ENCODE data around the gene GLIS1.

The GLIS1 gene

DNA sequence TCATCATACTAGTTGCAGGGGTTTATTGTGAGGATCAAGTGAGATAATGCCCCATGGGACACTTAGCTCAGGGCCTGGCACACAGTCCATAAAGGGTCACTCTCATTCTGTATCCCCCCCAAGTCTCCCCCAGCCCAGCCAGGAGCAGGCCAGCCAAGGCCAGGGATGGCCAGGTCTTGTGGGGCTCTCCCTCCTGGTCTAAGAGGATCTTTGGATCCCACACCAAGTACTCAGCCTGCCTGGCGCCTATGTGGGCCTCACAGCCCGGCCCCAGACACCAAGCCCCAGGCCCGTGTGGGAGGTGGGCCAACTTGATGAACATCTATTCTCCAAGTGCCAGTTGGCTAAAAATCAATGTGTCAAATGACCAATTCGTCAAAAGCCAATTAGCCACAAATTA lies 117.8 kb downstream of the GLIS1 start:
- TF ChIP-seq, protein P1, sequence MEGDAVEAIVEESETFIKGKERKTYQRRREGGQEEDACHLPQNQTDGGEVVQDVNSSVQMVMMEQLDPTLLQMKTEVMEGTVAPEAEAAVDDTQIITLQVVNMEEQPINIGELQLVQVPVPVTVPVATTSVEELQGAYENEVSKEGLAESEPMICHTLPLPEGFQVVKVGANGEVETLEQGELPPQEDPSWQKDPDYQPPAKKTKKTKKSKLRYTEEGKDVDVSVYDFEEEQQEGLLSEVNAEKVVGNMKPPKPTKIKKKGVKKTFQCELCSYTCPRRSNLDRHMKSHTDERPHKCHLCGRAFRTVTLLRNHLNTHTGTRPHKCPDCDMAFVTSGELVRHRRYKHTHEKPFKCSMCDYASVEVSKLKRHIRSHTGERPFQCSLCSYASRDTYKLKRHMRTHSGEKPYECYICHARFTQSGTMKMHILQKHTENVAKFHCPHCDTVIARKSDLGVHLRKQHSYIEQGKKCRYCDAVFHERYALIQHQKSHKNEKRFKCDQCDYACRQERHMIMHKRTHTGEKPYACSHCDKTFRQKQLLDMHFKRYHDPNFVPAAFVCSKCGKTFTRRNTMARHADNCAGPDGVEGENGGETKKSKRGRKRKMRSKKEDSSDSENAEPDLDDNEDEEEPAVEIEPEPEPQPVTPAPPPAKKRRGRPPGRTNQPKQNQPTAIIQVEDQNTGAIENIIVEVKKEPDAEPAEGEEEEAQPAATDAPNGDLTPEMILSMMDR (IDR thresholded peaks at IDR 0.05; ENCODE audit: extremely low read depth, insufficient read depth, missing control alignments), result no peak
- DNase-seq (ENCODE audit: low spot score), result no peak
- in situ Hi-C loops (cut with MboI; ENCODE audit: low pct_unique_long_range_greater_than_20kb, low sequenced_read_pairs, unreplicated experiment), result no loop called here

DNA sequence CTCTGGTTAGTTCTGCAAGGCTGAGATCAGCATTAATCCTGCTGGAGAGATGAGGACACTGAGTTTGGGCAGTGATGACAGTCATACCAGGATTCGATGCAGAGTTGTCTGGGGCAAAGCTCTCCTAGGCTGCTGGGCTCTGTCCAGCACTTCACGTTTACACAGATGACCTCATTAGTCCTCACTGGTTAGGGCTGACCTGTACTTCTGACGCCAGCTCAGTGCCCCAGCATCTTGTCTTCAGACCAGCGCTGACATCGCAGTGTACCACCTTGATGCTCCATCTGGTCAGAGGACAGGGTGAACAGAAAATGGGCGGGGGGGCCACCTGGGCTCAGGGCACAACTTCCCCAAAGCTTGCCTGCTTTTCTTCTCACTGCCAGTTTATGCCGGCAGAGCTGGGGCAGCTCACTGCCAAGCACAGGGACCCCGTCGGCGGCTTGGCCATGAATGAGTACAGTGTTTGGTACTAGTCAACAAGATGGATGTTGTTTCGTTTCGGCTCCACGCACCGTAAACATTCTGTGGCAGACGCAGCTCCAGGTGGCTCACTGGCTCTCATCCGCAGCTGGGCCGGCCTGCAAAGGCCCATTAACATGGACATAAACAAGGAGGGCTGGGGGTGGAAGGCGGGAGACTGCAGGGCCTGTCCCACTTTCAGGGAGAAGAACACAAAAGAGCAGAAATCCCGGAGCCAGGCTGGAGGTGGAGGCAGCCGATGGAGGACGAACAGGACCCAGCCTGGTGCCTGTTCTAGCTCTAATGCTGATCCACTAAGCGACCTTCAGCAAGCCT lies 118.7 kb downstream of the GLIS1 start:
- DNase-seq (ENCODE audit: low spot score), result no peak
- in situ Hi-C loops (cut with MboI; ENCODE audit: low pct_unique_long_range_greater_than_20kb, low sequenced_read_pairs, unreplicated experiment), result no loop called here
- TF ChIP-seq, protein P1 (IDR thresholded peaks at IDR 0.05; ENCODE audit: extremely low read depth, insufficient read depth, missing control alignments), result no peak

DNA sequence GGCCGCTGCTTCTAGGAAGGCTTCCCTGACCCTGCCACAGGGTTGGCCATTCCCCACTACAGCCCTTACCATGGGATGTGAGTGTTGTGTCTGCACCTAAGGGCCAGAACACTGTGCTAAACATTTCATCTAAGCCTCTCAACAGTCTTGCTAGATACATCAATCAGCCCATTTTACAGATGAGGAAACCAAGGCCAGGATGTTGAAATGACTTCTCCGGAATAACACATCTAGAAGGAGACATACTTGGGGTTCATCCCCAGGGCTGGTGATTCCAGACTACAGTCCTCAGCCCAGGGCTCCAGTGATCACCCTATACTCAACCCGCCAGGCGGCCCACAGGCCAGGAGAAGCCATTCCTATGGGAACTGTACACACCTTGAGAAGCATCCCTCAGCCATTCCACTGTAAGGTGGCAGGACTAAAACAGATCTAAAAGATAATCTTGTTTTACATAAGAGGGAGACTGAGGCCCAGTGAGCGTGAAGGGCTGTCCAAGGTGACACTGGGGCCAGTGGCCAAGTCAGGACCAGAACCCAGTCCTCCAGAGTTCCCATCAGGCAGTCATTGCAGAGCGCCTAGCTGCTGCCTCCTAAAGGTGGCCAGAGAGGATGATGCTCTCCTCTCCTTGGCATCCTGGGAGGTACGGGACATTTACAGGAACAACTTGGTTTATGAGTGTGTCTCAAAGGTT lies 119.5 kb downstream of the GLIS1 start:
- no peak for DNase-seq (ENCODE audit: low spot score)
- in situ Hi-C loops (cut with MboI; ENCODE audit: low pct_unique_long_range_greater_than_20kb, low sequenced_read_pairs, unreplicated experiment), result no loop called here
- TF ChIP-seq, protein P1 (IDR thresholded peaks at IDR 0.05; ENCODE audit: extremely low read depth, insufficient read depth, missing control alignments), result no peak

DNA sequence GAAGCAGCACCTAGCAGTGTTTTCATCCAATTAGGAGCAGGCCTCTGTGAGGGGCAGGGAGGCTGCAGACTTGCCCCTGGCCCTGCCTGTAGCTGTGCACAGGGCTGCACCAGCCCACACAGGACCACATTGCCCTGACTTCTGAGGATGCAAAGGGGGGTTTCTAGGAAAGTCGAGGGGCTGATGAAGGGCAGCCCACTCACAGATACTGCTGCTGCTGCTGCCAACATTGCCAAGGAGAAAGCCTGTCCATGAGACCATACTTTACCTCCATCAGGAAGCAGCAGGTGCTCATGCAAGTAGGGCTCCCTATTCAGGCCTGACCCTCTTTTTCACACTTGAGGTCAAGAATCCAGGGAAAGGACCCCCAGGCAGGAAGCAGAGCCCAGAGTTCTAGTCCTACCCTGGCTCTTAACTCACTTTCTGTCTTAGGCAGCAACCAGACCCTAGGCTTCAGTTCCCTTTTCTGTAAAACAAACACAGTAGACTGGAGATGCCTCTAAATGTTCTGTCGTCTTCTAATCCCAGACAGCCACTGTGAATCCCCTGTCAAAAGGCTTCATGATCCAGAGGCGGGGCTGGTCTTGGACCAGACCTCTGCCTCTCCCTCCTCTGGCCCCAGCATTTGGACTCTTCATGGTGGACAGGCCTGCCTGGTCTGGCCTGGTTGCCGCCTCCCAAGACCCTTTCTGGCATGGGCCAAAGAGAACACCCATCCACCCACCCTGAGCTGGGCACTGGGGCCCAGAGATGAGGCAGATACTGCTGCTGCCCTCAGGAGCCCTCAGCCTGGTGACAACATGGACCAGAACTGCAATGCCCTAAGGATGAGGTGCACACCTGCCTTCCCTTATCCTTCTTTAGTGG lies 120.2 kb downstream of the GLIS1 start:
- TF ChIP-seq, protein P1 (IDR thresholded peaks at IDR 0.05; ENCODE audit: extremely low read depth, insufficient read depth, missing control alignments), result no peak
- DNase-seq (ENCODE audit: low spot score), result no peak
- in situ Hi-C loops (cut with MboI; ENCODE audit: low pct_unique_long_range_greater_than_20kb, low sequenced_read_pairs, unreplicated experiment), result no loop called here

DNA sequence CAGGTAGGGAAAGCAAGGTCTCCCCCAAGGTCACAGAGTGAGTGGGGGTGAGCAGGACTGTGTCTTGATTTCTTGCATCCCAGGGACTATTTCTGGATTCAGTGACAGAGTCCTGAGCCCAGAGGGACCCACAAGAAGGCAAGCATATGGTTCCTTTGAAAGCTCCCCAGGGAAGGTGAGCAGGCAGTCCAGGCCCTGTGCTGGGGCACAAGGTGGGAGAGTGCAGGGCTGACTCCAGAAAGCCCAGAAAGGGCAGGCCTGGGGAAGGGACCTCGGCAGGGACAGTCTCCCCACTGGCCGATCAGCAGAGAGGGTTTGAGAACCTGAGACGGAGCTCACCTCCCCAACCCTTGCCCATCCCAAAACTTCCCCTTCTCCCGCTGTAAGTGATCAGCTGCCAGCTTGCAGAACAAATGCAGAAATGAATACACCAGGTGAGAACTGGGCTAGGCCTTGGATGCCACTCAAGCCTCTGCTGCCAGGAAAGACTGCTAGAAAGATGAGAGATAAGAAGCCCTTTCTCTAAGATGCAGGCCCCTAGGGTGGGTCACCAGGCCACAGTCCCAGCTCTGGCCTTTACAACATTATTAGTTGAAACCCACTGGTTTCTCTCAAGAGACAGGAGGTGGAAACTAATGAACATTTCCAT lies 121.0 kb downstream of the GLIS1 start:
- DNase-seq (ENCODE audit: low spot score), result no peak
- TF ChIP-seq, protein P1 (IDR thresholded peaks at IDR 0.05; ENCODE audit: extremely low read depth, insufficient read depth, missing control alignments), result no peak
- in situ Hi-C loops (cut with MboI; ENCODE audit: low pct_unique_long_range_greater_than_20kb, low sequenced_read_pairs, unreplicated experiment), result no loop called here

DNA sequence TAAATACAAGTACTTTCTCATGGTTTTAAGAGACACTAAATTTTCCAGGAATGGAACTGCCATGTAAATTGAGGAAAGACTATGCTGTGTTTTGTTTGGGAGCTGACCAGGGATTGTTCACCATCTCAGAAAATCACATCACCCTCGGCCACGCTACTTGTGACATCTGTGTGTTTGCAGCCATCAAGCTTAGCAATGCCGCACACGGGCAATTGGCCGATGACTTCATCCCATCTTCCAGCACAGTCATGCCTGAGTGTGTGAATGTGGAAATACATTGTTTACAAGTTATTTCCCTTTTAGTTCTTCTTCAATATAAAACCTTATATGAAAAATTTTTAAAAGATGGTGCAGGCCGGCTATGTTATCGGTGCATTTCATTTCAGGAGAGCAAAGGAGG lies 121.6 kb downstream of the GLIS1 start:
- in situ Hi-C loops (cut with MboI; ENCODE audit: low pct_unique_long_range_greater_than_20kb, low sequenced_read_pairs, unreplicated experiment), result no loop called here
- TF ChIP-seq, protein P1 (IDR thresholded peaks at IDR 0.05; ENCODE audit: extremely low read depth, insufficient read depth, missing control alignments), result no peak
- no peak for DNase-seq (ENCODE audit: low spot score)

All from GM13977 (cell line).